SU-DHL-6 (cell line): ENCODE measurements around the gene CXCR5.
A peak's percentile ranks its signal among the peaks of the same experiment; 100 is the strongest.

Experiments used
- H2AFZ ChIP-seq: fragments of 200-600 bp; sonication (generic); 2 replicates; pipeline ENCODE4 v1.6.1; 2014; ENCODE audit warnings: low read depth, mild to moderate bottlenecking, moderate library complexity, mixed read lengths, antibody characterized with exemption, low read length; ENCODE audit not compliant: severe bottlenecking
- H3F3A ChIP-seq: fragments of 200-600 bp; shearing (Covaris generic); 2 replicates; pipeline ENCODE4 v1.6.0; 2016; ENCODE audit warnings: antibody characterized with exemption, mild to moderate bottlenecking; ENCODE audit not compliant: insufficient read depth
- H3K27ac ChIP-seq: fragments of 200-600 bp; sonication (generic); 2 replicates; pipeline ENCODE4 v1.5.1; 2016; ENCODE audit warnings: low read depth, mild to moderate bottlenecking, low read length, moderate library complexity, mixed read lengths
- H3K27me3 ChIP-seq: fragments of 200-600 bp; sonication (generic), shearing (Covaris generic); 2 replicates; pipeline ENCODE4 v1.6.0; 2014; ENCODE audit warnings: mild to moderate bottlenecking, low read length
- H3K36me3 ChIP-seq: fragments of 200-600 bp; sonication (generic); 2 replicates; pipeline ENCODE4 v1.6.1; 2014; ENCODE audit warnings: mild to moderate bottlenecking, low read length, mixed read lengths
- H3K4me2 ChIP-seq: fragments of 300-600, 200-600 bp; shearing (Covaris generic), sonication (generic); 2 replicates; pipeline ENCODE4 v1.6.0; 2014; ENCODE audit warnings: low read length, low read depth, mild to moderate bottlenecking; ENCODE audit not compliant: poor library complexity, severe bottlenecking
- H3K4me3 ChIP-seq: fragments of 200-600 bp; sonication (generic); 2 replicates; pipeline ENCODE4 v1.5.1; 2014; ENCODE audit warnings: antibody characterized with exemption, low read length, mild to moderate bottlenecking, mixed read lengths; ENCODE audit not compliant: insufficient read depth, poor library complexity, severe bottlenecking
- H3K79me2 ChIP-seq: fragments of 200-600 bp; sonication (generic); 2 replicates; pipeline ENCODE4 v1.6.1; 2014; ENCODE audit warnings: mild to moderate bottlenecking, low read length, moderate library complexity; ENCODE audit not compliant: insufficient read depth
- H3K9ac ChIP-seq: fragments of 200-600 bp; sonication (generic); 2 replicates; pipeline ENCODE4 v1.7.0; 2014; ENCODE audit warnings: mild to moderate bottlenecking, low read length
- H3K9me2 ChIP-seq: fragments of 200-600 bp; sonication (generic); replicated peaks from 2 replicates; pipeline ENCODE4 v1.6.1; 2014; ENCODE audit warnings: low read length; ENCODE audit not compliant: insufficient read depth
- H3K9me3 ChIP-seq: fragments of 200-600 bp; sonication (generic); 2 replicates; pipeline ENCODE4 v1.6.1; 2014; ENCODE audit warnings: low read length, mixed read lengths; ENCODE audit not compliant: insufficient read depth
- H4K20me1 ChIP-seq: fragments of 200-600 bp; sonication (generic); 2 replicates; pipeline ENCODE4 v1.6.1; 2014; ENCODE audit warnings: low read depth, mild to moderate bottlenecking, antibody characterized with exemption, low read length, moderate library complexity, mixed read lengths
- EZH2phosphoT487 ChIP-seq: fragments of 200-600 bp; sonication (generic), shearing (Covaris generic); conservative IDR thresholded peaks from 2 replicates; pipeline ENCODE4 v1.6.1; 2018; ENCODE audit warnings: mild to moderate bottlenecking, antibody characterized with exemption, low read length, moderate library complexity, mixed read lengths
- TF ChIP-seq, protein P1 (sequence below): fragments of 200-600 bp; sonication (generic); IDR thresholded peaks from one replicate; pipeline ENCODE4 v1.5.1; 2017; ENCODE audit warnings: antibody characterized with exemption, mild to moderate bottlenecking, low read length, moderate library complexity; ENCODE audit not compliant: insufficient read depth, poor library complexity, severe bottlenecking

CXCR5 gene

GRCh38 chr11:118892514-118892913 lies 8.8 kb downstream of the CXCR5 start:
- TF ChIP-seq, protein P1, sequence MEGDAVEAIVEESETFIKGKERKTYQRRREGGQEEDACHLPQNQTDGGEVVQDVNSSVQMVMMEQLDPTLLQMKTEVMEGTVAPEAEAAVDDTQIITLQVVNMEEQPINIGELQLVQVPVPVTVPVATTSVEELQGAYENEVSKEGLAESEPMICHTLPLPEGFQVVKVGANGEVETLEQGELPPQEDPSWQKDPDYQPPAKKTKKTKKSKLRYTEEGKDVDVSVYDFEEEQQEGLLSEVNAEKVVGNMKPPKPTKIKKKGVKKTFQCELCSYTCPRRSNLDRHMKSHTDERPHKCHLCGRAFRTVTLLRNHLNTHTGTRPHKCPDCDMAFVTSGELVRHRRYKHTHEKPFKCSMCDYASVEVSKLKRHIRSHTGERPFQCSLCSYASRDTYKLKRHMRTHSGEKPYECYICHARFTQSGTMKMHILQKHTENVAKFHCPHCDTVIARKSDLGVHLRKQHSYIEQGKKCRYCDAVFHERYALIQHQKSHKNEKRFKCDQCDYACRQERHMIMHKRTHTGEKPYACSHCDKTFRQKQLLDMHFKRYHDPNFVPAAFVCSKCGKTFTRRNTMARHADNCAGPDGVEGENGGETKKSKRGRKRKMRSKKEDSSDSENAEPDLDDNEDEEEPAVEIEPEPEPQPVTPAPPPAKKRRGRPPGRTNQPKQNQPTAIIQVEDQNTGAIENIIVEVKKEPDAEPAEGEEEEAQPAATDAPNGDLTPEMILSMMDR: no peak
- TF ChIP-seq EZH2phosphoT487: no peak
- Histone ChIP-seq H2AFZ (no peak overlapping the region), H3K27ac (peak overlapping the region; percentile 79), H4K20me1 (no peaks in the 10 kb centered on the region), H3K79me2 (peaks cover 13% of the 10 kb centered on the region; the same call in 1 of the 2 replicates), H3K36me3 (no peaks in the 10 kb centered on the region), H3K4me3 (peak overlapping the region; percentile 17), H3K9me2 (no peaks in the 10 kb centered on the region), H3K27me3 (no peaks in the 10 kb centered on the region), H3K4me2 (peak overlapping the region; percentile 55), H3K9me3 (no peaks in the 10 kb centered on the region), H3F3A (peaks cover 14% of the 10 kb centered on the region; the same call in 1 of the 2 replicates), H3K9ac (peak overlapping the region; percentile 35; the same call in 1 of the 2 replicates)

DNA sequence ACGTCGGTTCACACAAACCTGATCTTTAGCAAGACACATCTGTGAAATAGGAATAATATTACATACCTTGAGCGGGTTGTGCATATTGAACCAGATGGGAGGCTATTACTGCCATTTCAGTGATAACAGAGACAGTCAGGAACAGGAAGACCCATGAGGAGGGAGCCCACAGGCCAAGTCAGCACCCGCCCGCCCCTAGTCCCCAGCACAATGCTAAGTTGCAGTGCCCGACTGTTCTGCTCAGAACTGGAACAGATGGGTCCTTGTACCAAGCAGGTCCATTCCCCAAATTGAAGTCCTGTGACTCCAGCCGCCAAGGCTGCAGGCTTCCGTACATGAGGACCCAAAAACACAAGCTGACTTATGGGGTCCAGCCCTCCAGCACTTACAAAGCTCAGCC lies 9.3 kb downstream of the CXCR5 start:
- H3K9ac ChIP-seq: peak overlapping the region; percentile 35; the same call in 1 of the 2 replicates
- H3K9me2 ChIP-seq: no peaks in the 10 kb centered on the region
- H3K79me2 ChIP-seq: peaks cover 13% of the 10 kb centered on the region; the same call in 1 of the 2 replicates
- H3K36me3 ChIP-seq: no peaks in the 10 kb centered on the region
- H4K20me1 ChIP-seq: no peaks in the 10 kb centered on the region
- H3K4me2 ChIP-seq: peak overlapping the region; percentile 55
- H3F3A ChIP-seq: peaks cover 14% of the 10 kb centered on the region; the same call in 1 of the 2 replicates
- no peak for TF ChIP-seq EZH2phosphoT487
- TF ChIP-seq, protein P1: no peak
- no peaks in the 10 kb centered on the region for H3K9me3 ChIP-seq
- H2AFZ ChIP-seq: no peak overlapping the region
- H3K27ac ChIP-seq: peak overlapping the region; percentile 69
- no peaks in the 10 kb centered on the region for H3K27me3 ChIP-seq
- H3K4me3 ChIP-seq: peak overlapping the region; percentile 17

DNA sequence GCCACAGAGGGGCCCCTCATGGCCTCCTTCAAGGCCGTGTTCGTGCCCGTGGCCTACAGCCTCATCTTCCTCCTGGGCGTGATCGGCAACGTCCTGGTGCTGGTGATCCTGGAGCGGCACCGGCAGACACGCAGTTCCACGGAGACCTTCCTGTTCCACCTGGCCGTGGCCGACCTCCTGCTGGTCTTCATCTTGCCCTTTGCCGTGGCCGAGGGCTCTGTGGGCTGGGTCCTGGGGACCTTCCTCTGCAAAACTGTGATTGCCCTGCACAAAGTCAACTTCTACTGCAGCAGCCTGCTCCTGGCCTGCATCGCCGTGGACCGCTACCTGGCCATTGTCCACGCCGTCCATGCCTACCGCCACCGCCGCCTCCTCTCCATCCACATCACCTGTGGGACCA lies 10.0 kb downstream of the CXCR5 start:
- H3K4me3 ChIP-seq: no peak overlapping the region
- no peaks in the 10 kb centered on the region for H4K20me1 ChIP-seq
- no peak overlapping the region for H3K27ac ChIP-seq
- H3K4me2 ChIP-seq: no peak overlapping the region
- no peaks in the 10 kb centered on the region for H3K9me2 ChIP-seq
- no peak overlapping the region for H2AFZ ChIP-seq
- no peaks in the 10 kb centered on the region for H3K27me3 ChIP-seq
- H3K79me2 ChIP-seq: peaks cover 10% of the 10 kb centered on the region; the same call in 1 of the 2 replicates
- H3K9ac ChIP-seq: no peak overlapping the region
- TF ChIP-seq EZH2phosphoT487: no peak
- peaks cover 14% of the 10 kb centered on the region; the same call in 1 of the 2 replicates for H3F3A ChIP-seq
- H3K36me3 ChIP-seq: no peaks in the 10 kb centered on the region
- H3K9me3 ChIP-seq: no peaks in the 10 kb centered on the region

- no peak overlapping the region for H3K4me2 ChIP-seq
- H3K79me2 ChIP-seq: peaks cover 10% of the 10 kb centered on the region; the same call in 1 of the 2 replicates
- H3K9ac ChIP-seq: no peak overlapping the region
- no peak overlapping the region for H2AFZ ChIP-seq
- no peak overlapping the region for H3K4me3 ChIP-seq
- no peaks in the 10 kb centered on the region for H3K36me3 ChIP-seq
- no peak overlapping the region for H3K27ac ChIP-seq
- no peaks in the 10 kb centered on the region for H3K27me3 ChIP-seq
- TF ChIP-seq, protein P1: no peak
- H4K20me1 ChIP-seq: no peaks in the 10 kb centered on the region
- no peaks in the 10 kb centered on the region for H3K9me3 ChIP-seq
- peaks cover 14% of the 10 kb centered on the region; the same call in 1 of the 2 replicates for H3F3A ChIP-seq
- H3K9me2 ChIP-seq: no peaks in the 10 kb centered on the region
These were observed 10.5 kb downstream of the CXCR5 start for GRCh38 chr11:118894192-118894591.
